Activated naive CD4-positive, alpha-beta T cell treated with anti-CD3 and anti-CD28 coated beads, Interleukin-2, amount 50 U/mL, for 24 hours (primary cell): ENCODE results near the gene NAGA.
"Not testable (repeated sequence)": the region's sequence is repeated elsewhere in the genome, so short reads cannot be mapped to it uniquely, and the experiment has no call there.

Experiments
- H3K27ac Mint-ChIP-seq: one replicate; pipeline ENCODE4 v1.8.0; 2021; ENCODE audit warnings: mild to moderate bottlenecking, mixed read lengths
- H3K27me3 Mint-ChIP-seq: one replicate; pipeline ENCODE4 v1.8.0; 2021; ENCODE audit warnings: mixed read lengths
- H3K36me3 Mint-ChIP-seq: one replicate; pipeline ENCODE4 v1.8.0; 2021; ENCODE audit warnings: mixed read lengths
- H3K4me1 Mint-ChIP-seq: one replicate; pipeline ENCODE4 v1.8.0; 2021; ENCODE audit warnings: mixed read lengths
- H3K4me3 Mint-ChIP-seq: one replicate; pipeline ENCODE4 v1.8.0; 2021; ENCODE audit warnings: mild to moderate bottlenecking, mixed read lengths
- H3K9me3 Mint-ChIP-seq: one replicate; pipeline ENCODE4 v1.8.0; 2021; ENCODE audit warnings: mixed read lengths

The NAGA gene

DNA sequence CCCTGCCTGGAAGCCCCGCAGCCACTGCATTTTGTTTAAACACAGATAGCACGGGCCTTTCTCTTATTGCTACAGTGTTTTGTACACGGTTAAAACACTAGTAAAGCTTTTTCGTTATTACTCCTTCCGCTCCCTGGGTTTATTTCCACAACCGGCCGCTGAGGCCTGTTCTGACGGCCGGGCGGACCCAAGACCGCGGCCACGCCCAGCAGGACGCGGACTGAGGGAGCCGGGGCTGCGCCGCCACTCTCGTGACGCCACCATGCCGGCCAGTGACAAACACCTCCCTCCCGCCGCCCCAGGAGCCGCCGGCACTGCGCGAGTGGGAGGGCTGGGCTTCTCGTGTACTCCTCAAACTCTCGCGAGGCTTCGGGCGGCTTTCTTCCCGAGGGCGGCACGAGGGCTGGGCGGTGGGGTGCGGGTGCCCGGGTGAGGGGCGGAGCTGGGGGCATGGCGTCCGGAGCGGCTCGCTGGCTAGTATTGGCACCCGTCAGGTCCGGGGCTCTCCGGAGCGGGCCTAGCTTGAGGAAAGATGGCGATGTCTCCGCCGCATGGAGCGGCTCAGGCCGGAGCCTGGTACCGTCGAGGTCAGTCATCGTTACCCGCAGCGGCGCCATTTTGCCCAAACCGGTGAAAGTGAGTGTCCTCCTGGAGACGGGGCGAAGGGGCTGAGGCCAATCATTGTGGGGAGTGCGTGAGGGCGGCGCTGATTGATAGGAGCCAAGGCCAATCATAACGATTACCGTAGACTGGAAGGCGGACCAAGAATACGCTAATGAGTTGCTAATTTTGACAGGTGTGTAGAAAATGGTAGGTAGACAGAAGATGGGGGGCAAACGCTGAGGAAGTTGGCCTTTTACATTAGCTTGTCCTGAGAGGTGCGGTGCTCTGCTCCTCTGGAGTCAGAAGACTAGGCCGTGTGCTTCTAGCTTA, 9.0 kb upstream of the NAGA start, which contains the start of gene SMDT1:
TSS of gene SMDT1 (plus strand) at position 382 of the 933 bp plus-strand sequence. CDS start at position 451, 69 bp downstream.
- H3K4me3 Mint-ChIP-seq: peak within 1 kb of the TSS; percentile 99
- peak within 1 kb of the TSS; percentile 96 for H3K27ac Mint-ChIP-seq
- peaks cover 10% of the 10 kb centered on the region for H3K36me3 Mint-ChIP-seq
- H3K4me1 Mint-ChIP-seq: peaks cover 33% of the 10 kb centered on the region
- H3K27me3 Mint-ChIP-seq: no peaks in the 10 kb centered on the region
- H3K9me3 Mint-ChIP-seq: no peaks in the 10 kb centered on the region

DNA sequence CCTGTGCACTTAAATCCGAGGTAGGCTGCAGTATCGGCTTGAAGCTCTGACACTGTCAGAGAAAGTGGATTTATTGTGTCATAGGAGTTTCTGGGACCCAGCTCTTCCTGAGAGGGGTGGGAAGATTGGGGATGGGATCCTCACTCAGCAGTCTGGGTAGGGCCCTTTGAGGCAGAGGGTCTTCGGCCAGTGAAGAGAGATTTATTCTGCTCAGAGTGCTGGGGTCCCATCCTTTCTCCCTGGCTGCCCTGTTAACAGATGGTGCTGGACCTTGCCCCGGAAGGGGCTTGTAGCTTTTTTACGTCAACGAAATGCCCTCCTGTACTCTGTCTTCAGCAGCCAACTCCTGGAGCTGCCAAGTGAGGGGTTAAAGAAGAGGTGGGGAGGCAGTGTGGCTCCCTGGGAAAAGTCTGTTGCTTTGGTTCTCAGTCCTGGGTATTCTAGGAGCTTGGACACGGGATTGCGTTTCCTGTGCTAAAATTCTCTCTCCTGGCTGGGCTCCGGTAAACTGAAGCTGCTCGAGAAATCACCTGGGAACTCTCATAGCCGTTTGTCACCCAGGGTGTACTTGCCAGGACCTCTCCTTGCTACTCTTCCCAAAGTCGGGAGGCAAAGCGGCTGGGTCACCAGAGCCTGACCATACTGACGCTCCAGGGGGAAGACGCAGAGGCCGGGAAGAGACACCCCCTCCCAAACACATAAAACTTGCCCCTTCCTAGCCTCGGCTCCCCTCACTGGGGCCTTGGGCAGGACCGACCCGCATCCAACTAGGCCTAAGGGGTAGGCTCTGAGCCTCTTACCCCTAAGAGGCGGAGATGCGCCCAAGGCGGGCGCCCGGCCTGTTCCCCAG, 8.1 kb upstream of the NAGA start:
- H3K9me3 Mint-ChIP-seq: no peaks in the 10 kb centered on the region
- no peaks in the 10 kb centered on the region for H3K27me3 Mint-ChIP-seq
- H3K4me1 Mint-ChIP-seq: peaks cover 34% of the 10 kb centered on the region
- peaks cover 7% of the 10 kb centered on the region for H3K36me3 Mint-ChIP-seq
- H3K4me3 Mint-ChIP-seq: peak overlapping the region; percentile 99
- H3K27ac Mint-ChIP-seq: peak overlapping the region; percentile 96

DNA sequence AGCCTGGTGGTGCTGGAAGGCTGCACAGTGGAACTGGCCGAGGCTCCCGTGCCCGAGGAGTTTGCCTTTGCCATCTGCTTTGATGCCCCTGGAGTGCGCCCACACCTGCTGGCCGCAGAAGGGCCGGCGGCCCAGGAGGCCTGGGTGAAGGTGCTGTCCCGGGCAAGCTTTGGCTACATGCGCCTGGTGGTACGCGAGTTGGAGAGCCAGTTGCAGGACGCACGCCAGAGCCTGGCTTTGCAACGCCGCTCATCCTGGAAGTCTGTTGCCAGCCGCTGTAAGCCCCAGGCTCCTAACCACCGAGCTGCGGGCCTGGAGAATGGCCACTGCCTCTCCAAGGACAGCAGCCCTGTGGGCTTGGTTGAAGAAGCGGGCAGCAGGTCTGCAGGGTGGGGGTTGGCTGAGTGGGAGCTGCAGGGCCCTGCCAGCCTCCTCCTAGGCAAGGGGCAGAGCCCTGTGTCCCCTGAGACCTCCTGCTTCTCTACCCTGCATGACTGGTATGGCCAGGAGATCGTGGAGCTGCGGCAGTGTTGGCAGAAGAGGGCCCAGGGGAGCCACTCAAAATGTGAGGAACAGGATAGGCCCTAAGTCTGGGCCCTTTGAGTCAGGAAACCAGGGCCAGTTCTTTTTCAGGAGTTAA, 7.0 kb upstream of the NAGA start:
- Mint-ChIP-seq H3K4me3 (no peak overlapping the region), H3K27me3 (no peaks in the 10 kb centered on the region), H3K4me1 (peaks cover 42% of the 10 kb centered on the region), H3K27ac (no peak overlapping the region), H3K9me3 (no peaks in the 10 kb centered on the region), H3K36me3 (peaks cover 6% of the 10 kb centered on the region)

DNA sequence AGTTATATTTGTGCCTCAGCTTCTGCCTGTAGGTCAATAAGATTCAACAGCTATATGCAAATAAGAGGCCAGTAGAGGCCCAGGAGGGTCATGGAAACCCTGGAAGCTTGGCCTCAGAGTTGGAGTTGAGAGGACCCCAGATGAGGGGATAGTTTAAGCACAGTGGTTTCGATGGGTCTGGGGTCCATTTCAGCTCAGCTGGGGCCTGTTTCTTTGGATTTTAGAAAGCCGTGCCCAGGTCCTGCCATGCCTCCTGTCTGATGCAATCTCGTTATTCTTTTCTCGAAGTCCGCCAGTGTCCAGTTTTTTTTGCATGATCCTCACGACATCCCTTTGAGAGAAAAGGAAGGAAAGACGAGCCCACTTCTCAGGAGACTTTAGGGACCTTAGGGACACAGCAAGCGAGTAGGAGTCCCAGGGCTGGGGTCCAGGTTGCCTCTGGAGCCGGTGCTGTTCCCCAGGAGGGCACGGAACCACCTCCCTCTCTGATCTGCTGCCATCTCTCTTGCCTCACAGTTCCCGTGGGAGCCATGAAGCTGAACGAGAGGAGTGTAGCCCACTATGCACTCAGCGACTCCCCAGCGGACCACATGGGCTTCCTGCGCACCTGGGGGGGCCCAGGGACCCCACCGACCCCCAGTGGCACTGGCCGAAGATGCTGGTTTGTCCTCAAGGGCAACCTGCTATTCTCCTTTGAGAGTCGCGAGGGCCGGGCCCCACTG, 6.3 kb upstream of the NAGA start:
- H3K4me1 Mint-ChIP-seq: peaks cover 40% of the 10 kb centered on the region
- H3K27ac Mint-ChIP-seq: no peak overlapping the region
- H3K9me3 Mint-ChIP-seq: no peaks in the 10 kb centered on the region
- H3K36me3 Mint-ChIP-seq: peaks cover 3% of the 10 kb centered on the region
- H3K4me3 Mint-ChIP-seq: no peak overlapping the region
- H3K27me3 Mint-ChIP-seq: no peaks in the 10 kb centered on the region

DNA sequence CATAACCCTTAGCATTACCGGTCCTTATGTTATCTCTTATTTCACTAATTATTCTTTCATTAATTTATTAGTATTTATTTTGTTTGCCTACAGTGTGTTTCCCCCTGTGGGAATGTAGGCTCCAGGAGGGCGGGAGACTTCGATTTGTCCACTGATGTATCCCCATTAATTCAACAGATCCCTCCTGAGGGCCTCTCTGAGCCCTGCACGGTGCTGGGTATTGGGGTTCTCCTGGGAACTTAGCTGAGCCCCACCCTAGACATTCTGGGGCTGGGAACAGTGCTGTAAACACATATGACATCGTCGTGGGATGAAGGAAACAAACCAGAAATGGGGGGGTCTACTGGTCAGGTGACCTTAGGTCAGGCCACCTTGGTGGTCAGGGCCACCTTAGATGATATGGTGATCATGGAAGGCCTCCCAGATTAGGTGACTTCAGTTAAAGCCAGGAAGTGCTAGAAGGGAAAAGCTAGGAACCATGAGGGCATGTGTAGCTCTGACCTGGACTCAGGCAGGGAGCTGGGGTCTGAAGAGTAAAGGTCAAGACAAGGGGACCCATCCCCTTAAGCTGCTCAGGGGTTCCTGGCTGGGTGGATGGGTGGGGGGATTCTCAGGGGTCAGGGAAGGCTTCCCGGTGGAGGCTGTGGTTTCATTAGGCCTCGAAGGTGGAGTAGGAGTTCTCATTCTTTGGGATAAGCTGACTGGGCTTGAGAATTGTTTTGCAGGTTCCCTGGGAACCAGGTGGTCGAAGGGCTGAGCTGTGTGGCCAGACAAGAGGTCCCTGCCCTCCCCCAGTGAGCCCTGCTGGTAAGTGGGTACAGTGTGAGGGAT, 4.4 kb upstream of the NAGA start:
- Mint-ChIP-seq H3K4me3 (peak overlapping the region; percentile 63), H3K36me3 (no peaks in the 10 kb centered on the region), H3K27me3 (no peaks in the 10 kb centered on the region), H3K9me3 (no peaks in the 10 kb centered on the region), H3K27ac (peak overlapping the region; percentile 6), H3K4me1 (peaks cover 45% of the 10 kb centered on the region)

DNA sequence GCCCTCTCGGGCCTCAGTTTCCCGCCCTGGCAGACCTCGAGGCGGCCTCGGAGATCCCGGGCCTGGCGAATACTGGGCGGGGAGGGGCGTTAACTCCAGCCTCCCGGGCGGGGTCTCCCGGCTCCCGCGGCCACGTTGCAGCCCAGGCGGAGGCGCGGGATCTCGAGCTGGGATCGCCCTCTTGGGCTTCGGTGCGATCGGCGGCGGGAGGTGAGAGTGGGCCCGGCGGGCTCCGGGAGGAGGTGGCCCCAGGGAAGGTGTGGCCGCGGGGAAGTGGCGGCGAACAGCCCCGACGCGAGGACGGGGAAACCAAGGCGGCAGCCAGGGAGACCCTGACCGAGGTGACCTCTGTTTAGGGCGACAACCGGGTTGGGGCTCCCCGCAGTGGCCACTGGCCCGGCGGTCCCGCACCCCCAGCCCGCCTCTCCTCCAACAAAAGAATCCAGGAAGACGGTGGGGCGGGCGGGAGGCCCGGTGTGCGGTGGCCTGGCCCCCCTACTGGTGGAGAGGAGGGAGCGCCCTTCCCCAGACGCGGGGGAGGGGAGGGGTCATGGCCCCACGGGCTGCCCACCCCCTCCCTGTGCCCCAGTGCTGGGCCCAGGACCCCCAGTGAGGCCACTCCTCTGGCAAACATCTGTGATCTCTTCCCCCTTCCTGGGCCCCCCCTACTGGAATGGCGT, 3.7 kb upstream of the NAGA start, which contains the start of gene PHETA2:
TSS of gene PHETA2 (plus strand) at position 117 of the 680 bp plus-strand sequence. CDS start 3,046 bp downstream, outside the sequence.
- H3K4me3 Mint-ChIP-seq: peak within 1 kb of the TSS; percentile 80
- no peaks in the 10 kb centered on the region for H3K9me3 Mint-ChIP-seq
- H3K4me1 Mint-ChIP-seq: peaks cover 47% of the 10 kb centered on the region
- no peaks in the 10 kb centered on the region for H3K27me3 Mint-ChIP-seq
- peak within 1 kb of the TSS; percentile 51 for H3K27ac Mint-ChIP-seq
- no peaks in the 10 kb centered on the region for H3K36me3 Mint-ChIP-seq

DNA sequence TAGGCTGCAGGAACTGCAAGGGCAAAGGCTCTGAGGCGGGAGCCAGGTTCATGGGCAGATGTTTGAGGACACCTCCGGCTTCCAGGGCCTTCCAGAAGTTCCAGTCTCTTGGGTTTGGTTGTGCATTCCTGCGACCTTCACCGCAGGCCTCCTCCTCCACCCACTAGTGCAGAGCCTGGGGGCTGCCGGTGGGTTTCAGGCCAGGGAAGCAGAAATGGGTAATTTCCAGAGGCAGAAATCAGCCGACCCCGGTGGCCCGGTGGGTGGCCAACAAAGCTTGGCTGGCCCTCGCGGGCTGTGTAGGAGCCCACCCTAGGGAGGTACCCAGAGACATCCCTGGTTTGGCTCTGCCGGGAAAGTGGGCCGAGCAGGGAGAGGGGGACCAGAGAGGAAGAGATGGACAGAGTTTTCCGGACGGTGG, 3.0 kb upstream of the NAGA start:
- Mint-ChIP-seq H3K4me1 (peaks cover 44% of the 10 kb centered on the region), H3K36me3 (no peaks in the 10 kb centered on the region)

DNA sequence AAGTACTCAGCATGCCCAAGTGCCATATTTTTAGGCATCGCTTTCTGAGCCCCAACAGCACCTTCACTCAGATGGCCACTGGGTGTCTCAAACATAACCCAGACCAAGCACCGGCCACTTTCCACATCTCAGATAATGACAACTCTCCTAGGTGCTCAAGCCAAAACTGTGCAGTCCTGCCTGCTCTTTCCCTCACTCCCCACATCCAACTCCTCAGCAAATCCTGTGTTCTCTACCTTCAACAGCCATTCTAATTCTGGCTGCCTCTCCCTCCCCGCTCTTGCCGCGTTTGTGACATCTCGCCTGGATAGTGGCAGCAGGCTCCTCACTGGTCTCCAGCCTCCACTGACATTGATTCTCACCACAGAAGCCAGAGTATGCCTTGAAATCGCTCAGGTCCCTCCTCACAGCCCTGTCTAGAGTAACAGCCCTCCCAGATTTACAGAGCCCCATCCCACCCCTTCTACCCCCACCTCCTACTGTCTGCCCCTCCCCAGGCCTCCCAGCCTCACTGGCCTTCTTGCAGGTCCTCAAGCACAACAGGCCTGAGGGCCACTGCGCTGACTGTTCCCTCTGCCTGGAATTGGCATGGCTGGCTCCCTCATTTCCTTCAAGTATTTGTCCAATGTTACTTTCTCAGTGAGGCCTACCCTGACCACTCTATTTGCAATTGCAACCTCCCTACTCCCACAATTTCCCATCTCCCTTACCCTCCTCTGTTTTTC, 2.2 kb upstream of the NAGA start:
- peaks cover 44% of the 10 kb centered on the region for H3K4me1 Mint-ChIP-seq

More for the DNA sequence above, 3.0 kb upstream of the NAGA start:
- no peaks in the 10 kb centered on the region for H3K27me3 Mint-ChIP-seq
- H3K9me3 Mint-ChIP-seq: no peaks in the 10 kb centered on the region
- peak overlapping the region; percentile 51 for H3K27ac Mint-ChIP-seq
- H3K4me3 Mint-ChIP-seq: peak overlapping the region; percentile 80

DNA sequence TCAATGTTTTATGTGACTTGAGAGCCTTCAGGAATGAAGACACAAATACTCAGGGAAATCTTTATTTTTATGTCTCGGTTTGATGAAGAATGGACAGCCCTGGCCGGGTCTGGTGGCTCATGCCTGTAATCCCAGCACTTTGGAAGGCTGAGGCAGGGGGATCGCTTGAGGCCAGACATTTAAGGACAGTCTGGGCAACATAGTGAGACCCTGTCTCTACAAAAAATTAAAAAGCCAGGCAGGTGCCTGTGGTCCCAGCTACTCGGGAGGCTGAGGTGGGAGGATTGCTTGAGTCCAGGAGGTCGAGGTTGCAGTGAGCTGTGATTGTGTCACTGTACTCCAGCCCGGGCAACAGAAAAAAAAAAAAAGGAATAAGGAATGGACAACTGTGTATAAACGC, 896 bp upstream of the NAGA start:
- Mint-ChIP-seq H3K4me3 (peak overlapping the region; percentile 90), H3K27ac (peak overlapping the region; percentile 81), H3K4me1 (peaks cover 44% of the 10 kb centered on the region)
- H3K9me3 Mint-ChIP-seq, H3K27me3 Mint-ChIP-seq, H3K36me3 Mint-ChIP-seq: not testable (repeated sequence)

More for the DNA sequence above, 2.2 kb upstream of the NAGA start:
- no peaks in the 10 kb centered on the region for H3K36me3 Mint-ChIP-seq
- H3K9me3 Mint-ChIP-seq: no peaks in the 10 kb centered on the region
- H3K27ac Mint-ChIP-seq: peak overlapping the region; percentile 15
- no peaks in the 10 kb centered on the region for H3K27me3 Mint-ChIP-seq
- peak overlapping the region; percentile 73 for H3K4me3 Mint-ChIP-seq

DNA sequence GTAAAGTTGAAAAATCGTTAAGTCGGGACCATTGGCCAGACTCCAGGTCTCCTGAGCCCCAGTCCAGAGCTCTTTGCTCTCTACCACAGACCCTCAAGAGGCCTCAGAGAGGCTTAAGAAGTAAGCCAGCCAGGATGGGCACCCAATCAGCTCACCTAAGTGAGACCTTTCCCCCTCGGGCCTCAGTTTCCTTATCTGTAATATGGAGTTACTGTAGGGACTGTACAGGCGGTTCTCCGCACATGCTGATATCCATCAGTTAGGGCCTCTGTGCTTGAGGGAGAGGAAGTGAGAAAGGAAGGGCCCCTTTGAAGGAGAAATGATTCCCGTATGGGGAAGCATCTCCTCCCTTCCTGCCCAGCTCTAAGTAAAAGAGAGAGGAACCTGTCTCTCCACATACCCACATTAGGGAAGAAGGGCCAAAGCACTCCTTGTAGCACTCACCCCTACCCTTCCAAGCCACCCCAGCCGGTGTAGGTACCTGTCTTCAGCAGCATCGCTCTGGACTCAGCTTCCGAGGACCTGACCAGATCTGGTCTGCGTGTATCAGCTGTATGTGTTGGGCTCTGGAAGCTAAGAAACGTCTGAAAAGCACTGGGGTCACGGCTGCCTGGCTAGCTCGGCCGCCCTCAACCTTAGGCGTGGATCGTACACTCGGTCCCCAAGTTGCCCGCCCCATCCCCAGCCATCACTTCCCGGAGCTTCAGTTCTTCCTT, 653 bp downstream of the NAGA start:
- Mint-ChIP-seq H3K27ac (peak overlapping the region; percentile 65), H3K36me3 (peaks cover 2% of the 10 kb centered on the region), H3K4me3 (peak overlapping the region; percentile 90), H3K9me3 (no peaks in the 10 kb centered on the region), H3K4me1 (peaks cover 42% of the 10 kb centered on the region), H3K27me3 (no peaks in the 10 kb centered on the region)

DNA sequence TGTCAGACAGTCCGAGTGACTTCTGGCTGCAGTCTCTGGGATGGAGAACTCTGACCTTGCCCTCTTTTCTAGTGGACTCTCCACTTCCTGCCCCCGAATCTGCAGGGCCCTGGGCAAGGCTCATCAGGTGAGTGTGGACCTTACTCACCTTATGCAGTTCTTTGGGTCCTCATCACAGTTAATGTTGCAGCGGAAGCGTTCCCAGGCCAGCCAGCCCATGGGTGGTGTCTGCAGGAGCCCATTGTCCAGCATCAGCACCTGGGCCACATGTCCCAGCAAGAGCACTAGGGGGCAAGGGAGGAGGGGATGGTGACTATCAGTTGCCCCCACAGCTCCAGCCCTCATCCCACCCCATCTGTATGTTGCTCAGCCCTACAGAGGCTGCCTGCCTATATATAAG, 2.3 kb downstream of the NAGA start:
- H3K9me3 Mint-ChIP-seq: no peaks in the 10 kb centered on the region
- H3K27ac Mint-ChIP-seq: no peak overlapping the region
- peaks cover 34% of the 10 kb centered on the region for H3K4me1 Mint-ChIP-seq
- no peak overlapping the region for H3K4me3 Mint-ChIP-seq
- H3K27me3 Mint-ChIP-seq: no peaks in the 10 kb centered on the region
- H3K36me3 Mint-ChIP-seq: peaks cover 2% of the 10 kb centered on the region

DNA sequence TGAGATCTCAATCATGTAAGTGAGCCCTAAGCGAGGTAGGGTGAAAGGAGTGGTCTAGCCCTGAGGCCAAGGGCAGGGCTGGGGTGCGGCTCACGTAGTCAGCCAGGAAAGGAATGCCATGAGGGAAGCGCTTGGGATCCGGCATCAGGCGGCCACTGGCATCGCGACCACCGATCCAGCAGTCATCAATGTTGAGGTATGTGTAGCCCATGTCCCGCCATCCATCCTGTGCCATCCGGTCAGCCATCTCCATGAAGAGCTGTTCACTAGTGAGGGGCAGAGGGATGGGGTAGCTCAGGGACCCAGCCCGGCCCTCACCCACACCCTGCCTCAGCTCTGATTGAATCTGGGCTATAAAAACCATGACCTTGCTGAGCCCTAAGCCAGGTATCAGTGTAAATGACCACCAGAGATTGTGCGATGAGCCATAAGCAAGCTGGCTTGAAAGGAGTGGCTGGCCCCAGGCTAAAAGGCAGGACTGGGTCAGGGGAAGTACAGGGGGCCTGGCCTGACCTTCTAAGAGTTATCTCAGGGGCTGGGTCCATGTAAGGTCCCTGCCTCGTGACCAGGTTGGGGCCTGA, 2.9 kb downstream of the NAGA start:
- H3K4me1 Mint-ChIP-seq: peaks cover 28% of the 10 kb centered on the region
- no peak overlapping the region for H3K4me3 Mint-ChIP-seq
- H3K27me3 Mint-ChIP-seq: no peaks in the 10 kb centered on the region
- no peaks in the 10 kb centered on the region for H3K9me3 Mint-ChIP-seq
- no peak overlapping the region for H3K27ac Mint-ChIP-seq
- H3K36me3 Mint-ChIP-seq: peaks cover 2% of the 10 kb centered on the region
